HL-60 (cell line): Measurements from ENCODE around the gene DDX23.
A peak's percentile ranks its signal among the peaks of the same experiment; 100 is the strongest.

ENCODE experiments used
- DNase-seq, 2 experiments: peaks; one replicate each; pipeline ENCODE4 v3.0.0-alpha.2; 2010 to 2020; ENCODE audit warnings: low read depth in 1 of 2, low spot score in 1 of 2
- H3K27ac ChIP-seq: fragments of 250-450 bp; sonication (Bioruptor Pico); replicated peaks from 2 replicates; pipeline ENCODE4 v1.5.1; 2020; ENCODE audit warnings: mild to moderate bottlenecking, moderate library complexity
- H3K27me3 ChIP-seq: fragments of 250-450 bp; sonication (Bioruptor Pico); 2 replicates; pipeline ENCODE4 v1.5.1; 2021; ENCODE audit warnings: mild to moderate bottlenecking, moderate library complexity; ENCODE audit not compliant: insufficient read depth, poor library complexity, severe bottlenecking
- H3K4me3 ChIP-seq: replicated peaks from 2 replicates; pipeline ENCODE4 v1.5.1; 2011; ENCODE audit warnings: mild to moderate bottlenecking, control low read depth, low read length; ENCODE audit not compliant: insufficient read depth
- CTCF ChIP-seq: IDR thresholded peaks from one replicate; pipeline ENCODE4 v1.5.1; 2011; ENCODE audit warnings: low read length, control low read depth, inconsistent platforms; ENCODE audit not compliant: insufficient read depth
- GABPA ChIP-seq: IDR thresholded peaks from 2 replicates; pipeline ENCODE4 v1.6.1; 2012; ENCODE audit warnings: low read depth
- POLR2AphosphoS5 ChIP-seq: IDR thresholded peaks from 2 replicates; pipeline ENCODE4 v1.6.1; 2012; ENCODE audit warnings: low read depth
- REST ChIP-seq: IDR thresholded peaks from 2 replicates; pipeline ENCODE4 v1.6.1; 2012; ENCODE audit warnings: low read depth; ENCODE audit not compliant: insufficient replicate concordance
- SPI1 ChIP-seq: IDR thresholded peaks from 2 replicates; pipeline ENCODE4 v1.6.1; 2012; ENCODE audit warnings: low read depth, mild to moderate bottlenecking, borderline replicate concordance

DDX23 gene

DNA sequence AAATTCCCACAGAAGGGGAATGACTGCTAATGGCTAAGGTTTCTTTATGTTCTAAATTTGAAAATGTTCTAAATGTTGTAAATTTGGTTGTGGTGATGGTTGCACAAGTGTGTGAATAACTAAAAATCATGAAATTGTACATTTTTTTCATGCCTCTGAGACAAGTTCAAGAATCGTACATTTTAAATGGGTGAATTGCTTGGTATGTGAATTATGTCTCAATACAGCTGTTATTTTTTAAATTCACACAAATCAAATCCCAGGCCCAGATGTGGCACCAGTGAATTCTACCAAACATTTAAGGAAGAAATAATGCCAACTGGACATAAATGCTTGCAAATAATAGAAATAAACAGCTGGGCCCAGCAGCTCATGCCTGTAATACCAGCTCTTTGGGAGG, 42.3 kb upstream of the DDX23 start:
- H3K4me3 ChIP-seq: no peak overlapping the region
- H3K27ac ChIP-seq: no peak overlapping the region
- H3K27me3 ChIP-seq: peaks cover 14% of the 10 kb centered on the region

GRCh38 chr12:48890657-48891418, 38.9 kb upstream of the DDX23 start:
- Histone ChIP-seq H3K4me3 (no peak overlapping the region), H3K27ac (no peak overlapping the region), H3K27me3 (peaks cover 14% of the 10 kb centered on the region)
- DNase-seq: peak; percentile 37 to 68
- TF ChIP-seq GABPA (no peak), CTCF (peak; percentile 62)

More for the DNA sequence above, 42.3 kb upstream of the DDX23 start:
- TF ChIP-seq POLR2AphosphoS5 (no peak), REST (no peak), SPI1 (no peak), GABPA (no peak)
- DNase-seq: no peak

GRCh38 chr12:48889679-48890078, 37.7 kb upstream of the DDX23 start:
- Histone ChIP-seq H3K27me3 (peaks cover 14% of the 10 kb centered on the region), H3K27ac (no peak overlapping the region), H3K4me3 (no peak overlapping the region)
- DNase-seq: no peak
- TF ChIP-seq GABPA: no peak

- Histone ChIP-seq H3K4me3 (no peak overlapping the region), H3K27me3 (peaks cover 16% of the 10 kb centered on the region), H3K27ac (no peak overlapping the region)
- no peak for TF ChIP-seq SPI1
- TF ChIP-seq REST: no peak
- no peak for TF ChIP-seq POLR2AphosphoS5
- TF ChIP-seq GABPA: no peak
- no peak for TF ChIP-seq CTCF
- DNase-seq: no peak
Observed at GRCh38 chr12:48883305-48884161, 31.6 kb upstream of the DDX23 start.
